Measurements from ENCODE around the gene CDKL2.
"Not testable (repeated sequence)": the region's sequence is repeated elsewhere in the genome, so short reads cannot be mapped to it uniquely, and the experiment has no call there.

CDKL2 gene

GRCh38 chr4:75552452-75552851 lies 77.9 kb downstream of the CDKL2 start:
- DNase-seq (ENCODE audit: low spot score) = no peak

- DNase-seq (ENCODE audit: low spot score) = no peak
Observed at GRCh38 chr4:75549019-75549418, 81.3 kb downstream of the CDKL2 start.

- peak; percentile 32 for DNase-seq (ENCODE audit: low spot score)
Observed at GRCh38 chr4:75547647-75548387, 82.5 kb downstream of the CDKL2 start.

GRCh38 chr4:75545526-75545925 lies 84.8 kb downstream of the CDKL2 start:
- DNase-seq (ENCODE audit: low spot score) = no peak

- DNase-seq (ENCODE audit: low spot score) = no peak
Observed at GRCh38 chr4:75544870-75545269, 85.5 kb downstream of the CDKL2 start.

GRCh38 chr4:75544220-75544619 lies 86.1 kb downstream of the CDKL2 start:
- not testable (repeated sequence) for DNase-seq (ENCODE audit: low spot score)

- DNase-seq (ENCODE audit: low spot score) = no peak
Observed at GRCh38 chr4:75542824-75543223, 87.5 kb downstream of the CDKL2 start.

- not testable (repeated sequence) for DNase-seq (ENCODE audit: low spot score)
Observed at GRCh38 chr4:75537308-75537707, 93.0 kb downstream of the CDKL2 start.

- DNase-seq (ENCODE audit: low spot score) = not testable (repeated sequence)
Observed at GRCh38 chr4:75533926-75534325, 96.4 kb downstream of the CDKL2 start.

GRCh38 chr4:75533339-75533887 lies 96.9 kb downstream of the CDKL2 start:
- not testable (repeated sequence) for DNase-seq (ENCODE audit: low spot score)

GRCh38 chr4:75531536-75532143 lies 98.7 kb downstream of the CDKL2 start:
- not testable (repeated sequence) for DNase-seq (ENCODE audit: low spot score)

GRCh38 chr4:75530556-75531322 lies 99.6 kb downstream of the CDKL2 start:
- no peak for DNase-seq (ENCODE audit: low spot score)
